Measurements from ENCODE around the gene PHF12.

- no peak for TF ChIP-seq EZH2 (IDR thresholded peaks at IDR 0.05; ENCODE audit: low read length, missing control alignments)
- TF ChIP-seq, protein P1, sequence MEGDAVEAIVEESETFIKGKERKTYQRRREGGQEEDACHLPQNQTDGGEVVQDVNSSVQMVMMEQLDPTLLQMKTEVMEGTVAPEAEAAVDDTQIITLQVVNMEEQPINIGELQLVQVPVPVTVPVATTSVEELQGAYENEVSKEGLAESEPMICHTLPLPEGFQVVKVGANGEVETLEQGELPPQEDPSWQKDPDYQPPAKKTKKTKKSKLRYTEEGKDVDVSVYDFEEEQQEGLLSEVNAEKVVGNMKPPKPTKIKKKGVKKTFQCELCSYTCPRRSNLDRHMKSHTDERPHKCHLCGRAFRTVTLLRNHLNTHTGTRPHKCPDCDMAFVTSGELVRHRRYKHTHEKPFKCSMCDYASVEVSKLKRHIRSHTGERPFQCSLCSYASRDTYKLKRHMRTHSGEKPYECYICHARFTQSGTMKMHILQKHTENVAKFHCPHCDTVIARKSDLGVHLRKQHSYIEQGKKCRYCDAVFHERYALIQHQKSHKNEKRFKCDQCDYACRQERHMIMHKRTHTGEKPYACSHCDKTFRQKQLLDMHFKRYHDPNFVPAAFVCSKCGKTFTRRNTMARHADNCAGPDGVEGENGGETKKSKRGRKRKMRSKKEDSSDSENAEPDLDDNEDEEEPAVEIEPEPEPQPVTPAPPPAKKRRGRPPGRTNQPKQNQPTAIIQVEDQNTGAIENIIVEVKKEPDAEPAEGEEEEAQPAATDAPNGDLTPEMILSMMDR (conservative IDR thresholded peaks at IDR 0.05 in 1 of 2, IDR thresholded peaks at IDR 0.05 in 1 of 2; ENCODE audit: low read depth in 1 of 2, low read length in 2 of 2), result no peak
These were observed 30.9 kb upstream of the PHF12 start for GRCh38 chr17:28982131-28982793.
